ENCODE results near the gene SLC6A18.

- TF ChIP-seq JUND (IDR thresholded peaks at IDR 0.05) = no peak
- no peak for TF ChIP-seq CTCF (IDR thresholded peaks at IDR 0.05)
- TF ChIP-seq NFIC (IDR thresholded peaks at IDR 0.05; ENCODE audit: borderline replicate concordance) = no peak
- no peak for TF ChIP-seq POLR2AphosphoS5 (IDR thresholded peaks at IDR 0.05; ENCODE audit: low read depth, low read length)
Observed at GRCh38 chr5:1293416-1294205, 68.4 kb downstream of the SLC6A18 start.

Measured in SK-N-SH (cell line).